Gastroesophageal sphincter (tissue), 4 donors: ENCODE measurements around the gene SURF4. TPM values are rescaled to one million over a fixed set of nuclear protein-coding genes. Genes with fewer than 3 reads are reported as not detected.
"Not testable (repeated sequence)": the region's sequence is repeated elsewhere in the genome, so short reads cannot be mapped to it uniquely, and the experiment has no call there.

Source experiments
- ATAC-seq: fragments of 150-250 bp; one replicate; pipeline ENCODE4 v1.9.1; 2016; ENCODE audit warnings: mild to moderate bottlenecking, moderate library complexity
- H3K27ac ChIP-seq, 4 donors: fragments of 200-600 bp; sonication (generic) in 3 of 4; 1 replicate in 3 of 4; 2 replicates in 1 of 4; pipeline ENCODE4 v1.5.1; 2016 to 2019
- H3K27me3 ChIP-seq: fragments of 200-600 bp; sonication (generic); one replicate; pipeline ENCODE4 v1.5.1; 2019
- H3K36me3 ChIP-seq, 2 donors: fragments of 200-600 bp; sonication (generic); one replicate each; pipeline ENCODE4 v1.5.1; 2019; ENCODE audit warnings: control low read depth in 1 of 2
- H3K4me1 ChIP-seq, 3 donors: fragments of 200-600 bp; sonication (generic); 1 replicate in 2 of 3; 2 replicates in 1 of 3; pipeline ENCODE4 v1.5.1; 2016 to 2019; ENCODE audit warnings: control low read depth in 2 of 3
- H3K4me3 ChIP-seq, 2 donors: fragments of 200-600 bp; sonication (generic); one replicate each; pipeline ENCODE4 v1.5.1; 2019; ENCODE audit warnings: mild to moderate bottlenecking in 1 of 2, moderate library complexity in 1 of 2
- H3K9me3 ChIP-seq, 3 donors: fragments of 200-600 bp; sonication (generic); one replicate each; pipeline ENCODE4 v1.5.1; 2017 to 2019; ENCODE audit warnings: control low read depth in 2 of 3
- EP300 ChIP-seq: sonication (generic); formaldehyde crosslinking; IDR thresholded peaks from one replicate; pipeline ENCODE4 v1.6.1; 2017; ENCODE audit warnings: antibody characterized with exemption, mild to moderate bottlenecking
- POLR2A ChIP-seq, 2 donors: fragments of 450-650 bp; IDR thresholded peaks; one replicate each; pipeline ENCODE4 v1.6.1; 2017; ENCODE audit warnings: antibody characterized with exemption in 2 of 2, mild to moderate bottlenecking in 2 of 2, moderate library complexity in 1 of 2
- POLR2AphosphoS5 ChIP-seq: sonication (generic); formaldehyde crosslinking; IDR thresholded peaks from one replicate; pipeline ENCODE4 v1.6.1; 2017; ENCODE audit warnings: antibody characterized with exemption
- WGBS, 2 donors: methylation state at CpG; one replicate each; pipeline ENCODE4 v1.1.5; 2018; ENCODE audit warnings: low coverage in 1 of 2; 5-methylcytosine and 5-hydroxymethylcytosine counted together
- total RNA-seq, 4 donors: library from RNA; depleted of rRNA; stranded (reverse); fragments of >200 nt; gene quantifications; one replicate each; pipeline ENCODE4 v1.1.0, GENCODE V29; 2016
- TF ChIP-seq, protein P1 (sequence below), 4 experiments: fragments of 200-600 bp in 2 of 4; fragments of 450-650 bp in 2 of 4; sonication (generic) in 1 of 4; IDR thresholded peaks; one replicate each; pipeline ENCODE4 v1.5.1; 2017 to 2019; ENCODE audit warnings: antibody characterized with exemption in 4 of 4, mild to moderate bottlenecking in 2 of 4, moderate library complexity in 2 of 4

Gene SURF4
- total RNA-seq, 4 donors from 2014 or later: 78.1 to 139 (median 108) TPM

DNA sequence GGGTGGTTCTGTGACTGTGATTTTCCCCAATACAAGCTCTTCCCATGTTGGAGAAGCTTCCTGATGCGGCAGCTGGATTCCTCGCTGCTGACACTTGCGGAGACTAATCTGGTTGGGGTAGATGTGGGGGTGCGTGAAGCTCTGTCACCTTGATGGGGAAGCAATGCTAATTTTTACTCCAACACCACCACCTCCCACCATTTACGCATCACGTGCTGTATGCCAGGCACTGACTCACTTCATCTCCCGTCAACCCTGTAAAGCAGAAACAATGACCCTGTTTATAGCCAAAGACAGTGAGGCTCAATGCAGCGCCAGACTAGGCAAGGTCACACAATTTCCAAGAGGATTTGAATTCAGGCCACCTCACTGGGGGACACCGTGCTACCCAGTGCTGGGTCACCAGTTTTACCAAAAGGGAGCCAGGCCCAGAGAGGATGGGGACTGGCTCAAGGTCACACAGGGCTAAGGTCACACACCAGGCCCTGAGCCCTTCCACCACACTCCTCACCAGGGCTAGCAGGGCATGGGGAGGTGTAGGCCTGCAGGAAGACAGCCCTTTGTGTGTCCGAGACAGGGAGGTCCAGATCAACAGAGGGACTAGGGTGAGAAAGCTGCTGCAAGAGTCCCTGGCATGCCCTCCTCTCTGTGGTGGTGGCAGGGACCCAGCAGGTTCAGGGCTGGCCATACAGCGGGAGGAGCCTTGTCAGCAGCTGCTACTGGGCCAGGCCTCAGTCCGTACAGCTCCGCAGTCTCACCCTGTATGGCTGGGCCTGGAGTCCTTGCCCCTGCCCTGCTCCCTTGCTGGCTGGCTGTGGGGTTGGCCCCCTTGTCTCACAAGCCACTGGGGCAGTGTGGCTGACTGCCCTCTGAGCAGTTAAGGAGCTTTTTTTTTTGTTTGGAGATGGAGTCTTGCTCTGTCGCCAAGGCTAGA, 3.6 kb upstream of the SURF4 start:
- Histone ChIP-seq H3K9me3 (no peaks in the 10 kb centered on the region), H3K27ac (no peak overlapping the region), H3K4me3 (no peak overlapping the region), H3K36me3 (no peaks in the 10 kb centered on the region), H3K4me1 (peaks cover 0 to 17% (median 9%) of the 10 kb centered on the region in 3 donors), H3K27me3 (no peaks in the 10 kb centered on the region)
- ATAC-seq: no peak
- 89 to 92% methylated on average over 7 to 8 of the region's 14 CpGs for WGBS, 2 donors
- TF ChIP-seq POLR2AphosphoS5 (no peak), POLR2A (IDR thresholded peaks at IDR 0.05) (no peak), EP300 (no peak)
- TF ChIP-seq, protein P1, sequence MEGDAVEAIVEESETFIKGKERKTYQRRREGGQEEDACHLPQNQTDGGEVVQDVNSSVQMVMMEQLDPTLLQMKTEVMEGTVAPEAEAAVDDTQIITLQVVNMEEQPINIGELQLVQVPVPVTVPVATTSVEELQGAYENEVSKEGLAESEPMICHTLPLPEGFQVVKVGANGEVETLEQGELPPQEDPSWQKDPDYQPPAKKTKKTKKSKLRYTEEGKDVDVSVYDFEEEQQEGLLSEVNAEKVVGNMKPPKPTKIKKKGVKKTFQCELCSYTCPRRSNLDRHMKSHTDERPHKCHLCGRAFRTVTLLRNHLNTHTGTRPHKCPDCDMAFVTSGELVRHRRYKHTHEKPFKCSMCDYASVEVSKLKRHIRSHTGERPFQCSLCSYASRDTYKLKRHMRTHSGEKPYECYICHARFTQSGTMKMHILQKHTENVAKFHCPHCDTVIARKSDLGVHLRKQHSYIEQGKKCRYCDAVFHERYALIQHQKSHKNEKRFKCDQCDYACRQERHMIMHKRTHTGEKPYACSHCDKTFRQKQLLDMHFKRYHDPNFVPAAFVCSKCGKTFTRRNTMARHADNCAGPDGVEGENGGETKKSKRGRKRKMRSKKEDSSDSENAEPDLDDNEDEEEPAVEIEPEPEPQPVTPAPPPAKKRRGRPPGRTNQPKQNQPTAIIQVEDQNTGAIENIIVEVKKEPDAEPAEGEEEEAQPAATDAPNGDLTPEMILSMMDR (IDR thresholded peaks at IDR 0.05): no peak

DNA sequence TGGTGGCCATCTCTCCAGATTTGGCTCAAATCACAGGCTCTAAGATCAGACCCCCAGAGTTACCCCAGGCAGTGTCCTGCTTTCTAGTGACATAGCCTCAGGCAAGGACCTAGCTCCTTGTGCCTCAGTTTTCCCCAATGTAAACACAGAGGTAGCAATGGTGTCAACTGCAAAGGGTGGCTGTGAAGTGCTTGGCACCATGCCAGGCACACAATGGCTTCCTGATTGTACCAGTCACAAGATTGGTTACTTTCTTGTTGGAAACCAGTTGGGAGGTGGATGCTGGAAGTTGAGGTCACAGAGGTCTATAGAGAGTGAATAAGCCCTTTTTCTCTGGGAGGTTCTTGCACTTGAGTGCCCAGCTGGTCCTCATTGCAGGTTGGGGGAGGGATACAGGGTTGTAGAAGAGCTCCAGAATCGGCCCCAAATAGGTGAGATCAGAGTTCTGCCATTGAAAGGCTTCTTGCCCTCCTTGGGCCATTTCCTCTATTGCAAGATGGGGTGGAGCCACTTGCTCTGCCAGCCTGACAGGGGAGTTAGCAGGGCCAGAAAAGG, 2.6 kb upstream of the SURF4 start:
- Histone ChIP-seq H3K9me3 (no peaks in the 10 kb centered on the region), H3K4me3 (no peak overlapping the region), H3K27me3 (no peaks in the 10 kb centered on the region), H3K27ac (no peak overlapping the region), H3K36me3 (no peaks in the 10 kb centered on the region), H3K4me1 (peaks cover 0 to 26% (median 15%) of the 10 kb centered on the region in 3 donors)
- TF ChIP-seq POLR2A (IDR thresholded peaks at IDR 0.05) (no peak), EP300 (no peak), POLR2AphosphoS5 (no peak)
- TF ChIP-seq, protein P1 (IDR thresholded peaks at IDR 0.05): no peak
- WGBS, 2 donors: no CpG with 5 or more reads among the region's 1 CpG
- no peak for ATAC-seq

DNA sequence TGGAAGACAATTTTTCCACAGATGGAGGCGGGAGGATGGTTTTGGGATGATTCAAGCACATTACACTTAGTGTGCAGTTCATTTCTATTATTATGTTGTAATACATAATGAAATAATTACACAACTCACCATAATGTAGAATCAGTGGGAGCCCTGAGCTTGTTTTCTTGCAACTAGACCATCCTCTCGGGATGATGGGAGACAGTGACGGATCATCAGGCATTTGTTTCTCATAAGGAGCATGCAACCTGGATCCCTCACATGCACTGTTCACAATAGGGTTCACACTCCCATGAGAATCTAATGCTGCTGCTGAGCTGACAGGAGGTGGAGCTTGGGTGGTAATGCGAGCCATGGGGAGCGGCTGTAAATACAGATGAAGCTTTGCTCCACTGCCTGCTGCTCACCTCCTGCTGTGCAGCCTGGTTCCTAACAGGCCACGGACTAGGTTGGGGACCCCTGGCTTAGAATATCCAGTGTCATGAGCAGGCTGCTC, 1.9 kb upstream of the SURF4 start:
- 74 to 78% methylated on average over 3 to 4 of the region's 6 CpGs for WGBS, 2 donors
- TF ChIP-seq EP300 (no peak), POLR2A (IDR thresholded peaks at IDR 0.05) (no peak), POLR2AphosphoS5 (no peak)
- TF ChIP-seq, protein P1 (IDR thresholded peaks at IDR 0.05): no peak
- no peak overlapping the region for H3K4me3 ChIP-seq
- H3K4me1 ChIP-seq: peaks cover 0 to 33% (median 18%) of the 10 kb centered on the region in 3 donors
- no peak for ATAC-seq
- no peaks in the 10 kb centered on the region for H3K27me3 ChIP-seq
- no peaks in the 10 kb centered on the region for H3K9me3 ChIP-seq
- no peak overlapping the region for H3K27ac ChIP-seq
- H3K36me3 ChIP-seq: peaks cover 0 to 7% of the 10 kb centered on the region in 2 donors

DNA sequence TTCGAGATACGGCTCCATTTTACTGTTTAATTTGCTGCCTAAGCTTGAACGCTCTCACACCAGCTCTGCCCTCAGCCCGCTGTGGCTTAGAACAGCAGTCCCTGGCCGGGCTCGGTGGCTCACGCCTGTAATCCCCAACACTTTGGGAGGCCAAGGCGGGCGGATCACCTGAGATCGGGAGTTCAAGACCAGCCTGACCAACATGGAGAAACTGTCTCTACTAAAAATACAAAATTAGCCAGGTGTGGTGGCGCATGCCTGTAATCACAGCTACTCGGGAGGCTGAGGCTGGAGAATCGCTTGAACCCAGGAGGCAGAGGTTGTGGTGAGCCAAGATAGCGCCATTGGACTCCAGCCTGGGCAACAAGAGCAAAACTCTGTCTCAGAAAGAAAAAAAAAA, 1.4 kb upstream of the SURF4 start:
- peaks cover 0 to 12% of the 10 kb centered on the region in 2 donors for H3K36me3 ChIP-seq
- H3K27ac ChIP-seq, H3K4me3 ChIP-seq, H3K27me3 ChIP-seq, ATAC-seq, H3K9me3 ChIP-seq: not testable (repeated sequence)
- peaks cover 0 to 38% (median 22%) of the 10 kb centered on the region in 3 donors for H3K4me1 ChIP-seq
- 68 to 86% methylated on average over 2 to 11 of the region's 14 CpGs for WGBS, 2 donors

DNA sequence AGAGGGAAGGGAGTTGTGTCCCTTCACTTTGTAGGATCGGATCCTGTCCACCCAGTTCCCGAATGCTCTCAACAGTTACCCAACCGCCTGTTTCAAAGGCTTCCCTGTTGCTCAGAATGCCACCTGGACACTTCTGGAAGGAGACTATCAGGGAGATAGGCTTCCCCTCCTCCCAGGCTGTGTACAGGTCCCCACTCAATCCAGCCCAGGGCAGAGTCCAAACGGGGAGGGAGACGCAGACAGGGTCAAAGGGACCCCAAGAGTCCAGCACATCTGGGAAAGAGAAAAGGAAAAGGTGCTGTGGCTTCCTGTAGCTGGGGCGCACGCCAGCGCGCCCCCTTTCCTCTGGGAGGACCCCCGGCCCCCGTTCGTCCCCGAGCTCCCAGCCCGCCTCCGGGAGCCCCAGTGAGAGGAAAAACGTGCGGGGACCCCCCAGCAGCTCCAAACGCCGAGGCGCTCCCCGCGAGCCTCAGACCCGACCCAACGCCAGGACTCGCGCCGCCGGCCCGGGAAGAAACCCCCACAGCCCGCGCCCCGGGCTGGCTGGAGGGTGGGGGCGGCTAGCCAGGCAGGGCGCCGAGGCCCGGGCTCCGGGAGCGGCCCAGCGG, 640 bp downstream of the SURF4 start:
- Histone ChIP-seq H3K27ac (peak overlapping the region; percentile 90 to 97 (median 94)), H3K4me3 (peak overlapping the region; percentile 87 to 100), H3K4me1 (peaks cover 0 to 59% (median 41%) of the 10 kb centered on the region in 3 donors), H3K36me3 (peaks cover 0 to 23% of the 10 kb centered on the region in 2 donors), H3K9me3 (no peaks in the 10 kb centered on the region), H3K27me3 (no peaks in the 10 kb centered on the region)
- no peak for ATAC-seq
- no peak for TF ChIP-seq POLR2A (IDR thresholded peaks at IDR 0.05)
- no peak for TF ChIP-seq POLR2AphosphoS5
- no peak for TF ChIP-seq EP300
- WGBS, 2 donors: 0 to 4% methylated on average over 3 to 6 of the region's 39 CpGs
